HUES64 (cell line): ENCODE measurements around the gene FANCF.

ENCODE experiments used
- H3K27ac ChIP-seq: 2 replicates; pipeline ENCODE4 v1.7.0; 2013; ENCODE audit warnings: low read depth, low read length, inconsistent platforms
- H3K27me3 ChIP-seq: 2 replicates; pipeline ENCODE4 v1.6.1; 2013; ENCODE audit warnings: mild to moderate bottlenecking, low read length; ENCODE audit not compliant: insufficient read depth
- H3K36me3 ChIP-seq: 2 replicates; pipeline ENCODE4 v1.6.1; 2013; ENCODE audit warnings: mild to moderate bottlenecking, low read length; ENCODE audit not compliant: insufficient read depth
- H3K4me1 ChIP-seq: 2 replicates; pipeline ENCODE4 v1.6.1; 2013; ENCODE audit warnings: mild to moderate bottlenecking, low read length, moderate library complexity; ENCODE audit not compliant: insufficient read depth
- H3K4me3 ChIP-seq: 2 replicates; pipeline ENCODE4 v1.5.1; 2013; ENCODE audit warnings: mild to moderate bottlenecking, low read length, moderate library complexity
- H3K9ac ChIP-seq: 2 replicates; pipeline ENCODE4 v1.6.1; 2013; ENCODE audit warnings: mild to moderate bottlenecking, low read depth, low read length
- H3K9me3 ChIP-seq: 2 replicates; pipeline ENCODE4 v1.6.1; 2013; ENCODE audit warnings: low read depth, low read length; ENCODE audit not compliant: insufficient read depth
- WGBS: fragments of 150-250, 120-280 bp; methylation state at CpG from one replicate; pipeline ENCODE4 v1.1.7; 2013; ENCODE audit warnings: missing lambda C conversion rate; 5-methylcytosine and 5-hydroxymethylcytosine counted together

The FANCF gene

GRCh38 chr11:22624742-22625447 is 728 bp downstream of the FANCF start:
- peaks cover 4% of the 10 kb centered on the region; the same call in 1 of the 2 replicates for H3K36me3 ChIP-seq
- H3K9me3 ChIP-seq, result no peaks in the 10 kb centered on the region
- 3% methylated on average over 31 of the region's 31 CpGs for WGBS
- H3K27ac ChIP-seq, result peak overlapping the region; percentile 96
- H3K27me3 ChIP-seq, result no peaks in the 10 kb centered on the region
- peak overlapping the region; percentile 82 for H3K4me3 ChIP-seq
- peak overlapping the region; percentile 95 for H3K9ac ChIP-seq
- H3K4me1 ChIP-seq, result peaks cover 8% of the 10 kb centered on the region

DNA sequence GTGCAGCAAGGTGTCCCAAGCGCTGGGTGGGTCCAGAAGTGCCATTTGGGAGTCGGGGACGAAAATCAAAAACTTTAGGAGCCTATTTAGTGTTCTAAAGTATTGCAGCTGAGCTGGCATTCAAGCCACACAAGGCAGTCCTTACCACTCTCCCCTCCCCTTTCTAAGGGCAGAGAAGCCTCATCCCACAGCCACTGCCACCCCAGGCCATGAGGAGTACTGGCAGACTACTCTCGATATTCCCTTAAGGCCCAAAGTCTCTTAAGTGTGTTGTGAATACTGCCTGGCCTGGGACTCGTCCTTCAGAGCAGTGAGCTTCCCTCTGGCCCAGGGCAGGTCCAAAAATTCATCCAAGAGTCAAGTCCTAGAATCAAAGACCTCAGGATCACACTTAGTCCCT is 7.8 kb downstream of the FANCF start:
- Histone ChIP-seq H3K4me3 (no peak overlapping the region), H3K9me3 (no peaks in the 10 kb centered on the region), H3K27ac (no peak overlapping the region), H3K36me3 (peaks cover 2% of the 10 kb centered on the region; the same call in 1 of the 2 replicates), H3K4me1 (no peaks in the 10 kb centered on the region; the same call in 1 of the 2 replicates), H3K27me3 (no peaks in the 10 kb centered on the region), H3K9ac (no peak overlapping the region)
- WGBS, result 92% methylated on average over 5 of the region's 5 CpGs

DNA sequence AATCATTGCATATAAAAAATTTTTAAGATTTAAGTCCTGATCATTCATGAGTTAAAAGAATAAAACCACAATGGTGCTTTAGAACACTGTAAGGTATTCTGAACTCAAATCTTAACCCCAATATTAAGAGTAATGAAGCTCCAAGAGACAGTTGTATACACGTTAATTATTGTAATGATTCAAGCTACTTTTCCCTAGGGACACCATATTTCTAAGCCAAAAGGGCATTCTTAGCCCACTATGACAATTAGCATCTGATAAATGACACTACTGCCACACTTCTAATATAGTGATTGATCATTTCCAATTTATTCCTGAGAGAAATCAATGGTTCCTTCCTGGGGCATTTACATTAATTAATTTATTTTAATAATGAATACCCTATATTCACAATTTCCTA is 21.7 kb downstream of the FANCF start:
- no peaks in the 10 kb centered on the region for H3K36me3 ChIP-seq
- WGBS, result 100% methylated on average over 1 of the region's 1 CpG
- H3K27me3 ChIP-seq, result no peaks in the 10 kb centered on the region
- no peak overlapping the region for H3K9ac ChIP-seq
- H3K9me3 ChIP-seq, result no peaks in the 10 kb centered on the region
- H3K4me1 ChIP-seq, result no peaks in the 10 kb centered on the region
- H3K4me3 ChIP-seq, result no peak overlapping the region
- H3K27ac ChIP-seq, result no peak overlapping the region

DNA sequence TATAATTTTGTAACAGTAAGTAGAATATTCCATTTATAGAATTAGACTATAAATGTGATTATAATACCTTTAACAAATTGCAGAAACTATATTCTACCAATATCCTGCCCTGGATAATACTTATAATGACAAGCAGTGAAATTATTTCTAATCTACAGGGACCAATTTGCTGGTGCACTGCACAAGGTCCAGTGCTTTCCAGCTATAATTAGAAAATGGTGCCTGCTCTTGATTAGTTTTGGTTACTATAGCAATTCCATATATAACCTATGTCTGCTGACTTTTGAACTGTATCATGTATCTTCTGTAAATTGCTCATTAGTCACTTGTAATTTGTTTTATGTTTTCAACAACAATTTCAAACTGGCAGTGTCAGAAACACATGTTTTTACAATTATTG is 23.1 kb downstream of the FANCF start:
- H3K9me3 ChIP-seq, result no peaks in the 10 kb centered on the region

DNA sequence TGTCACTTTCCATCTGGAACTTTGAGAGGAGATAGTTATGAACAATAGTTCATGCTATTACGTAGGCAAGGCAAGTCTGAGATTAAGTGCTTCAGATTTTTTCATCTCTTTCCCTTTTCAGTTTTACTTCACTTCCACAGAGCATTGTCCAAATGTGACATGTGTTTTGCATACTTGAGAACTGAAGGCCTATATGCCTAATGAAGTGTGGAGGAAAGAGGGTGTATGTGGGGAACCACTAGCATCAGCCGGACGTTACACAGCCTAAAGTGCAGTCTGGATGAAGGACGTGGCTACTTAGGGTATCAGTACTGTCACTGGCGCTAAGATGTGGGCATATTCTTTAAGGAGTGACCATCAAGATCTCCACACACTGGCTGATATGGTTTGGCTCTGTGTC is 26.2 kb downstream of the FANCF start:
- H3K4me3 ChIP-seq, result no peak overlapping the region
- no peaks in the 10 kb centered on the region for H3K4me1 ChIP-seq
- H3K9ac ChIP-seq, result no peak overlapping the region
- H3K27ac ChIP-seq, result no peak overlapping the region
- no peaks in the 10 kb centered on the region for H3K27me3 ChIP-seq
- no peaks in the 10 kb centered on the region for H3K9me3 ChIP-seq
- WGBS, result 97% methylated on average over 5 of the region's 5 CpGs
- H3K36me3 ChIP-seq, result no peaks in the 10 kb centered on the region

More for the DNA sequence above, 23.1 kb downstream of the FANCF start:
- Histone ChIP-seq H3K4me1 (no peaks in the 10 kb centered on the region), H3K9ac (no peak overlapping the region), H3K27me3 (no peaks in the 10 kb centered on the region), H3K36me3 (no peaks in the 10 kb centered on the region), H3K27ac (no peak overlapping the region), H3K4me3 (no peak overlapping the region)

DNA sequence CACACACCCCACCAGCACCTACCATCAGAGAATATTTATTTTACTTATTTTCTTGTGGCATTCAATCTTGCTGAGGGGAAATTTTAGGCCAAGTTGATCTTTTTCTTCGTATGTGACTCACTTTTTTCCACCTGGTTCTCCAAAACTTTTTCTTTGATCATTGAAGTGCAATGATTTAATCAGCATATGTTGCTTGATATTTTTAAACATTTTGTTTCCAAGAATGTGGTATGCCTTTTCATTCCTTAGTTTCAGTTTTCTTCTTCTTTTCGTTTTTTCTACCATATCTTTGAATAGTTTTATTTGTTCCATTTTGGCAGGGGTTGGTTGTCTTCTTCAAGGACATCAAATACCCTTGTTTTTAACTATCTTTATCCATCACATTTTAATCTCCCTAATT is 28.6 kb downstream of the FANCF start:
- 100% methylated on average over 1 of the region's 2 CpGs for WGBS
- Histone ChIP-seq H3K36me3 (no peaks in the 10 kb centered on the region), H3K27ac (no peak overlapping the region), H3K4me3 (no peak overlapping the region), H3K4me1 (no peaks in the 10 kb centered on the region), H3K27me3 (no peaks in the 10 kb centered on the region), H3K9ac (no peak overlapping the region), H3K9me3 (no peaks in the 10 kb centered on the region)

DNA sequence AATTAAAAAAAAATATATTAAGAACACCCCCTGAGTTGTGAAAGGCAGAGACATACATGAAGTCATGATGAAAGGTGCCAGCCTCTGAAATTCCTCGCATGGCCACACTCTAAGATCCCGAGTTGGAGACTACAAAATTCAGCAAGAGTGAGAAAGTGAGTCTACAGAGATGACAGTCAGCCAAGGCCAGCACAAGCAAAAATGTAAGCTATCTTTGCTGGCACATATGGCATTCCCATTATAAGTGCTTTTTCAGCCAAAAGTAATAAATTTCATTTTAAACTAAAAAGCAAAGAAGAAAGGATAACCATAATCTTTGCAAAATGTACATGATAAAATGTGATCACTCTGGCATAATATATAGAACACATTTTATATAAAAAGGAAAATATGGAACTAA is 40.6 kb downstream of the FANCF start:
- no peaks in the 10 kb centered on the region for H3K27me3 ChIP-seq
- H3K4me1 ChIP-seq, result no peaks in the 10 kb centered on the region
- H3K36me3 ChIP-seq, result no peaks in the 10 kb centered on the region
- no peaks in the 10 kb centered on the region for H3K9me3 ChIP-seq
- no peak overlapping the region for H3K9ac ChIP-seq
- no peak overlapping the region for H3K27ac ChIP-seq
- H3K4me3 ChIP-seq, result no peak overlapping the region
- WGBS, result 84% methylated on average over 2 of the region's 2 CpGs

DNA sequence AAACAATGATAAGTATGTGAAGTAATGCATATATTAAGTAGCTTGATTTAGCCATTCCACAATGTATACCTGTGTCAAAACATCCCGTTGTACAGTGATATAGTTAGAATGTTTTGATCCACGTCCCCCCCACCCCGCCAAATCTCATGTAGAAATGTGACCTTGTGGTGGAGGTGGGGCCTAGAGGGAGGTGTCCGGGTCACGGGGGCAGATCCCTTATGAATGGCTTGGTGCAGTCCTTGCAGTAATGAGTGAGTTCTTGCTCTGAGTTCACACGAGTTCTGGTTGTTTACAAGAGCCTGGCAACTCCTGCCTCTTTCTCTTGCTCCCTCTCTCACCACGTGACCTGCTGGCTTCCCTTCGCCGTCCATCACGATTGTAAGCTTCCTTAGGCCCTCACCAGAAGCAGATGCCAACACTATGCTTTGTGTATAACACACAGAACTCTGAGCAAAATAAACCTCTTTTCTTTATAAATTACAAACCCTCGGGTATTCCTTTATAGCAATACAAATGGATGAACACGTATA is 41.6 kb downstream of the FANCF start:
- no peak overlapping the region for H3K27ac ChIP-seq
- H3K9ac ChIP-seq, result no peak overlapping the region
- H3K36me3 ChIP-seq, result no peaks in the 10 kb centered on the region
- H3K4me3 ChIP-seq, result no peak overlapping the region
- no peaks in the 10 kb centered on the region for H3K27me3 ChIP-seq
- no peaks in the 10 kb centered on the region for H3K9me3 ChIP-seq
- WGBS, result 89% methylated on average over 11 of the region's 12 CpGs
- H3K4me1 ChIP-seq, result no peaks in the 10 kb centered on the region

DNA sequence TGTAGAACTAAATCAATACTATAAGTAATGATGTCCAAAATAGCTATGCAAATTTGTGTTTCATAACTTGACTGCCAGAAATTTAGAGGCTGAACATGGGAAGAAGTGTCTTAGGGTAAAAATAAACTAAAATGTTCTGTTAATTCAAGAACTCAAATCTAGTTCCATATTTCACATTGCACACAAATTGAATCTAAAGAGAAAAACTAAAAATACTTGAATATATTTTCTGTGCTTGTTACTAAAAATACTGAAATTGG is 43.5 kb downstream of the FANCF start:
- no peaks in the 10 kb centered on the region for H3K4me1 ChIP-seq
- no peaks in the 10 kb centered on the region for H3K9me3 ChIP-seq
- no peak overlapping the region for H3K27ac ChIP-seq
- H3K27me3 ChIP-seq, result no peaks in the 10 kb centered on the region
- H3K9ac ChIP-seq, result no peak overlapping the region
- no peaks in the 10 kb centered on the region for H3K36me3 ChIP-seq
- H3K4me3 ChIP-seq, result no peak overlapping the region

DNA sequence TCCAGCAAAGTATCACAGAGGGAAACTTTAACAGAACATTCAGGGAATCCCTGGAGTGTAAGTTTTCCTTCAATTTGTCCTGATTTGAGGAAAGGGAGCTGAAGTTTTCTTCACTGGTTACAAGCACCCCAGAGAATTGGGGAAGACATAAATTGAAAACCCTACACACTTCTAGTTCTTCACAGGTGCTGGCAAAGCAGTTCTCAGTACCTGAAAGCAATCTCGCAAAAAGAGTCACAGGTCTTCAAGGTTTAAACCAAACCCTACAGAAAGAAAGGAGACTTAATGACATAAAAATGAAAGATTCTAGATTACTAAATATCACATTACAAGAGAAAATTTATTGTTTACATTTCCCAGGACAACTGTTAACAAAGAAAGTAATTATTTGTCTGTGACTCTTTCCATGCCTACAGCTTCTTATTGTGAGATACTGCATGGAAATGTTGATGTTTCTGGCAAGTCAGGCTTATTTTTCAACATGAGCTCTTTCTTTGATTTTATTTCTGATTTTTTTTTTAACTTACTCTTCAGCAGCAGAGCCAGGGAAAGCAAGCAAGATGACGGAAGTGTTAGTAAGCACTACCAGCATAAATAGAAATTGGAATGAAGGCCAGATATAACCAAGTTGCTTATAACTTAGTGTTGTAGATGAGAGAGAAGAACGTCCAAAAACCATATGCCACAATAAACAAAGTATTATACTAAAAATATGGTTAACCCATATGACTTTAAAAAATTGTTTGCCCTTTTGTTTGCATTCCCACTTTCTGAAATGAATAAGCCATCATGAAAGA is 44.1 kb downstream of the FANCF start:
- Histone ChIP-seq H3K27me3 (no peaks in the 10 kb centered on the region), H3K4me1 (no peaks in the 10 kb centered on the region), H3K9ac (no peak overlapping the region), H3K4me3 (no peak overlapping the region), H3K27ac (no peak overlapping the region), H3K9me3 (no peaks in the 10 kb centered on the region), H3K36me3 (no peaks in the 10 kb centered on the region)
- WGBS, result 92% methylated on average over 2 of the region's 3 CpGs

- no peaks in the 10 kb centered on the region for H3K4me1 ChIP-seq
- no peaks in the 10 kb centered on the region for H3K9me3 ChIP-seq
- WGBS, result no CpG with 5 or more reads among the region's 2 CpGs
Measured at GRCh38 chr11:22577854-22578253, 47.8 kb downstream of the FANCF start.

More at GRCh38 chr11:22577854-22578253, 47.8 kb downstream of the FANCF start:
- Histone ChIP-seq H3K27me3 (no peaks in the 10 kb centered on the region), H3K36me3 (no peaks in the 10 kb centered on the region), H3K4me3 (no peak overlapping the region), H3K9ac (no peak overlapping the region), H3K27ac (no peak overlapping the region)
